Smooth muscle cell of the umbilical artery (primary cell): ENCODE results near the gene CIT. TPM values are rescaled to one million over a fixed set of nuclear protein-coding genes. Genes with fewer than 3 reads are reported as not detected.

Experiments used
- total RNA-seq: library from RNA; depleted of rRNA; stranded (reverse); fragments of >200 nt; gene quantifications from 2 replicates; pipeline ENCODE4 v1.2.3, GENCODE V29; 2014

The CIT gene
- 3.3 and 19.6 TPM in 2 replicates for total RNA-seq

GRCh38 chr12:119876761-119877638 is at the start of gene CIT:
Gene CIT (minus strand): TSS chr12:119877320. CDS start chr12:119876168, 1,152 bp downstream.

GRCh38 chr12:119667577-119668323 is 209.4 kb downstream of the CIT start, which contains the start of gene PRKAB1:
Gene PRKAB1 (plus strand): TSS chr12:119668133. CDS start chr12:119668245, 112 bp downstream.

Other genes with a start within 250 kb of the CIT start
- gene PRKAB1, start 209.2 kb downstream of the CIT start, total RNA-seq, result 9.8 and 12.2 TPM in 2 replicates
- gene BICDL1, start 111.9 kb upstream of the CIT start, total RNA-seq, result under 0.01 and 0.46 TPM in 2 replicates
- 16.9 and 27.5 TPM in 2 replicates for gene RAB35, start 239.4 kb upstream of the CIT start, total RNA-seq